Measurements from ENCODE around the gene THUMPD3. TPM values are rescaled to one million over a fixed set of nuclear protein-coding genes. Genes with fewer than 3 reads are reported as not detected.
A peak's percentile ranks its signal among the peaks of the same experiment; 100 is the strongest.

Gene THUMPD3
- total and polyA plus RNA-seq, 2 of the 13 experiments (the other 11 are each of a cell fraction or from before 2014, with no cell fraction given), result 31.2 to 44.1 TPM

- peak; percentile 1 for TF ChIP-seq UBTF (CRISPR knock-in tag; IDR thresholded peaks at IDR 0.05)
- peak; percentile 67 for TF ChIP-seq HNRNPK (IDR thresholded peaks at IDR 0.05; ENCODE audit: low read depth, low read length, poor library complexity, severe bottlenecking)
- TF ChIP-seq MEIS2 (CRISPR knock-in tag; IDR thresholded peaks at IDR 0.05), result no peak
- 0 out of 4 replicates have a peak, but pooled peaks of 1 of the 2 experiments have one; percentile 8 for TF ChIP-seq KLF16 (CRISPR knock-in tag; IDR thresholded peaks at IDR 0.05)
- peak; percentile 6; the same call in 1 of the 2 replicates for TF ChIP-seq RAD21 (CRISPR knock-in tag; IDR thresholded peaks at IDR 0.05)
- TF ChIP-seq PAF1 (CRISPR knock-in tag; IDR thresholded peaks at IDR 0.05), result no peak
- TF ChIP-seq NFYC (CRISPR knock-in tag; IDR thresholded peaks at IDR 0.05), result peak; percentile 56; the same call in 1 of the 2 replicates
- no peak for TF ChIP-seq ZNF143 (CRISPR knock-in tag; IDR thresholded peaks at IDR 0.05)
- TF ChIP-seq PHF21A (CRISPR knock-in tag; IDR thresholded peaks at IDR 0.05), result 0 out of 2 replicates have a peak, but pooled peaks have one; percentile 2
- no peak for TF ChIP-seq MEF2D (CRISPR knock-in tag; IDR thresholded peaks at IDR 0.05)
- TF ChIP-seq GTF2F1 (IDR thresholded peaks at IDR 0.05; ENCODE audit: low read length), result peak; percentile 75; the same call in 1 of the 2 replicates
- TF ChIP-seq TCF7L2 (IDR thresholded peaks at IDR 0.05; ENCODE audit: low read depth, low read length), result no peak
- TF ChIP-seq ZXDC (CRISPR knock-in tag; IDR thresholded peaks at IDR 0.05), result peak; percentile 100
- no peak for TF ChIP-seq TFAP4 (IDR thresholded peaks at IDR 0.05; ENCODE audit: borderline replicate concordance, low read depth)
- no peak for TF ChIP-seq ZFAT (CRISPR knock-in tag; conservative IDR thresholded peaks at IDR 0.05)
- TF ChIP-seq SP5 (CRISPR knock-in tag; IDR thresholded peaks at IDR 0.05; ENCODE audit: borderline replicate concordance, low read depth), result 0 out of 2 replicates have a peak, but pooled peaks have one; percentile 2
- TF ChIP-seq ELF3 (CRISPR knock-in tag; IDR thresholded peaks at IDR 0.05), result no peak
- peak; percentile 78; the same call in 1 of the 2 replicates for TF ChIP-seq GATA4 (IDR thresholded peaks at IDR 0.05; ENCODE audit: borderline replicate concordance, low read depth)
- TF ChIP-seq ZNF275 (CRISPR knock-in tag; IDR thresholded peaks at IDR 0.05; ENCODE audit: borderline replicate concordance), result no peak
- TF ChIP-seq AHR (CRISPR knock-in tag; IDR thresholded peaks at IDR 0.05), result 0 out of 2 replicates have a peak, but pooled peaks have one; percentile 16
- no peak for TF ChIP-seq RNF2 (conservative IDR thresholded peaks at IDR 0.05; ENCODE audit: low read depth)
- no peak for TF ChIP-seq ZNF484 (CRISPR knock-in tag; IDR thresholded peaks at IDR 0.05; ENCODE audit: borderline replicate concordance, low read depth)
- no peak for TF ChIP-seq ZNF75D (CRISPR knock-in tag; IDR thresholded peaks at IDR 0.05; ENCODE audit: borderline replicate concordance)
- TF ChIP-seq NFYB (CRISPR knock-in tag; IDR thresholded peaks at IDR 0.05), result peak; percentile 61; the same call in 1 of the 2 replicates
- no peak; the same call in 1 of the 2 replicates for TF ChIP-seq PHF8 (CRISPR knock-in tag; IDR thresholded peaks at IDR 0.05)
Measured at GRCh38 chr3:9397332-9397905, 34.6 kb downstream of the THUMPD3 start, which contains the start of gene SETD5 (continued).

Measured in HepG2 (cell line).